NCI-H2081 (cell line): ENCODE data around the gene COX8A.
"Not testable (repeated sequence)": the region's sequence is repeated elsewhere in the genome, so short reads cannot be mapped to it uniquely, and the experiment has no call there.

Experiments
- DNase-seq, 2 experiments: peaks; one replicate each; lab custom pipeline; 2025; lab: John Stamatoyannopoulos, UW

Gene COX8A

GRCh38 chr11:63974259-63975143 is at the start of gene COX8A:
Gene COX8A (plus strand): TSS chr11:63974620. CDS start chr11:63974681, 61 bp downstream.
- peak; percentile 99 to 100 for DNase-seq

- DNase-seq: no peak
Measured at GRCh38 chr11:63929616-63930015, 44.8 kb upstream of the COX8A start.

- DNase-seq: no peak
Measured at GRCh38 chr11:63931045-63931444, 43.4 kb upstream of the COX8A start.

GRCh38 chr11:63931876-63932275 is 42.5 kb upstream of the COX8A start:
- no peak for DNase-seq

GRCh38 chr11:63933459-63933858 is 41.0 kb upstream of the COX8A start:
- DNase-seq: no peak

- peak; percentile 26 to 48 for DNase-seq
Measured at GRCh38 chr11:63937713-63938478, 36.5 kb upstream of the COX8A start.

GRCh38 chr11:63938479-63939396 is 35.7 kb upstream of the COX8A start, which contains the start of gene NAA40:
Gene NAA40 (plus strand): TSS chr11:63939002. CDS start chr11:63939097, 95 bp downstream.
- DNase-seq: peak; percentile 95 to 96

GRCh38 chr11:63939397-63939891 is 35.0 kb upstream of the COX8A start:
- DNase-seq: peak in 1 of 2 experiments; percentile 26

- DNase-seq: no peak
Measured at GRCh38 chr11:63940786-63941185, 33.6 kb upstream of the COX8A start.

GRCh38 chr11:63941901-63942300 is 32.5 kb upstream of the COX8A start:
- DNase-seq: no peak

GRCh38 chr11:63942803-63943202 is 31.6 kb upstream of the COX8A start:
- no peak for DNase-seq

- no peak for DNase-seq
Measured at GRCh38 chr11:63944987-63945386, 29.4 kb upstream of the COX8A start.

- DNase-seq: peak; percentile 52 to 72
Measured at GRCh38 chr11:63945477-63946163, 28.8 kb upstream of the COX8A start.

GRCh38 chr11:63951779-63952536 is 22.5 kb upstream of the COX8A start:
- DNase-seq: no peak

- DNase-seq: no peak
Measured at GRCh38 chr11:63952570-63952969, 21.9 kb upstream of the COX8A start.

- DNase-seq: no peak
Measured at GRCh38 chr11:63958008-63958407, 16.4 kb upstream of the COX8A start.

GRCh38 chr11:63961608-63962412 is 12.6 kb upstream of the COX8A start:
- DNase-seq: peak in 1 of 2 experiments; percentile 42

- DNase-seq: not testable (repeated sequence)
Measured at GRCh38 chr11:63963895-63964294, 10.5 kb upstream of the COX8A start.

GRCh38 chr11:63966444-63966843 is 8.0 kb upstream of the COX8A start:
- DNase-seq: no peak
